ENCODE data around the gene ITFG2. TPM values are rescaled to one million over a fixed set of nuclear protein-coding genes. Genes with fewer than 3 reads are reported as not detected.

Gene ITFG2
- total and polyA plus RNA-seq, 9 of the 15 experiments (the other 6 are each of a cell fraction or from before 2014, with no cell fraction given): 15.0 to 22.8 (median 19.4) TPM

DNA sequence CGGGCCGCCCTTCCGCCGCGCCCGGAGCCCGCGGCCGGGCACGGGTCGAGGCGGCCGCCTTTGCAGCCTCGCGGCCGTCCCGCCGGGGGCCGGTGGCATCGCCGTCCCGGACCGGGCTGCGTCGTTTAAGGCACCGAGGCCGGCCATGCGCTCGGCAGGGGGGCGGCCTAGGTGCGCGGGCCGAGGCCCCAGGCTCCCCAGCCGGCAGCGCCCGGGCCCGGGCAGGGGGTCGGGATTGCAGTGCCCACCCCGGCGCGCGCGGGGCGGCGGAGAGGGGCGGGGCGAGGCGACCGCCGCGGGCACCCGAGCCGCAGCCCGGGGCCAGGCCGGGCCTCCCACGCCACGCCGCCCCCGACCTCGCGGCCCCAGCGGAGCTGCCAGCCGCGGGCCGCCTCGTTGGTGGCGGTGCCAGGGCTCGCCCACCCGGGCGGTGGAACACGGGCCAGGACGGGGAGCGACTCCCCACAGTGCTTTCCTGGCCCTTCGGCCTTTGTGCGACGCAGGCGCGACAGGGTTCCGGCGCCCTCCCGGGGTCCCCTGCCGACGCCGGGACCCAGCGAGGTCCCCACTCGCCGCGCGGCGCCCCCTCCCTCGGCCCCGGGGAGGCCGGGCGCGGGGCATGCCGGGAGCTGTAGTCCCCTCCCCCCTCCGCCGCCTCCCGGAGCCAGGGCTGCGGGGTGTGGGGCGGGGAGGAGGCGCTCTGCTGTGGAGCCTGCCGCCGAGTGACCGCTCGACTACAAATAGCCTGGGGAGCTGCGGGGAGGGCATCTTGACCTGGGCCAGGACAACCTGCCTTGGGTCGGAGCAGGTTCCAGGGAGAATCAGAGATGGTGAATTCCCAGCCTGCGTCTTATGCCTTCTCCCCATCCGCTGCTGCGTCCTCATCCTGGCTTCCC is 16.9 kb upstream of the ITFG2 start (continued):
- TF ChIP-seq, protein P1, sequence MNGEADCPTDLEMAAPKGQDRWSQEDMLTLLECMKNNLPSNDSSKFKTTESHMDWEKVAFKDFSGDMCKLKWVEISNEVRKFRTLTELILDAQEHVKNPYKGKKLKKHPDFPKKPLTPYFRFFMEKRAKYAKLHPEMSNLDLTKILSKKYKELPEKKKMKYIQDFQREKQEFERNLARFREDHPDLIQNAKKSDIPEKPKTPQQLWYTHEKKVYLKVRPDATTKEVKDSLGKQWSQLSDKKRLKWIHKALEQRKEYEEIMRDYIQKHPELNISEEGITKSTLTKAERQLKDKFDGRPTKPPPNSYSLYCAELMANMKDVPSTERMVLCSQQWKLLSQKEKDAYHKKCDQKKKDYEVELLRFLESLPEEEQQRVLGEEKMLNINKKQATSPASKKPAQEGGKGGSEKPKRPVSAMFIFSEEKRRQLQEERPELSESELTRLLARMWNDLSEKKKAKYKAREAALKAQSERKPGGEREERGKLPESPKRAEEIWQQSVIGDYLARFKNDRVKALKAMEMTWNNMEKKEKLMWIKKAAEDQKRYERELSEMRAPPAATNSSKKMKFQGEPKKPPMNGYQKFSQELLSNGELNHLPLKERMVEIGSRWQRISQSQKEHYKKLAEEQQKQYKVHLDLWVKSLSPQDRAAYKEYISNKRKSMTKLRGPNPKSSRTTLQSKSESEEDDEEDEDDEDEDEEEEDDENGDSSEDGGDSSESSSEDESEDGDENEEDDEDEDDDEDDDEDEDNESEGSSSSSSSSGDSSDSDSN (IDR thresholded peaks at IDR 0.05; ENCODE audit: borderline replicate concordance in 1 of 2, low read depth in 2 of 2, low read length in 2 of 2): no peak
- TF ChIP-seq RCOR1 (IDR thresholded peaks at IDR 0.05; ENCODE audit: borderline replicate concordance in 1 of 2, low read depth in 2 of 2, low read length in 2 of 2) (no peak), ZNF143 (CRISPR knock-in tag; IDR thresholded peaks at IDR 0.05) (peak; percentile 80), GATAD2A (IDR thresholded peaks at IDR 0.05) (no peak), ZNF444 (CRISPR knock-in tag; IDR thresholded peaks at IDR 0.05) (no peak), NR2C2 (CRISPR knock-in tag; IDR thresholded peaks at IDR 0.05) (no peak), NR2C2 (tag; IDR thresholded peaks at IDR 0.05) (peak; percentile 36; the same call in 1 of the 2 replicates), MEIS2 (IDR thresholded peaks at IDR 0.05; ENCODE audit: partially characterized antibody) (no peak), MIER1 (IDR thresholded peaks at IDR 0.05; ENCODE audit: low read depth) (no peak), POLR2AphosphoS2 (IDR thresholded peaks at IDR 0.05; ENCODE audit: low read length) (no peak), PPARD (CRISPR knock-in tag; IDR thresholded peaks at IDR 0.05) (no peak), MCM2 (IDR thresholded peaks at IDR 0.05; ENCODE audit: low read depth) (no peak), MAZ (CRISPR knock-in tag; conservative IDR thresholded peaks at IDR 0.05 in 1 of 2, IDR thresholded peaks at IDR 0.05 in 1 of 2) (peak; percentile 91 to 96), MCM7 (IDR thresholded peaks at IDR 0.05) (no peak)
- TF ChIP-seq, protein P2, sequence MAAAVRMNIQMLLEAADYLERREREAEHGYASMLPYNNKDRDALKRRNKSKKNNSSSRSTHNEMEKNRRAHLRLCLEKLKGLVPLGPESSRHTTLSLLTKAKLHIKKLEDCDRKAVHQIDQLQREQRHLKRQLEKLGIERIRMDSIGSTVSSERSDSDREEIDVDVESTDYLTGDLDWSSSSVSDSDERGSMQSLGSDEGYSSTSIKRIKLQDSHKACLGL (CRISPR knock-in tag; IDR thresholded peaks at IDR 0.05; ENCODE audit: borderline replicate concordance, poor library complexity, severe bottlenecking): no peak
- TF ChIP-seq, protein P3, sequence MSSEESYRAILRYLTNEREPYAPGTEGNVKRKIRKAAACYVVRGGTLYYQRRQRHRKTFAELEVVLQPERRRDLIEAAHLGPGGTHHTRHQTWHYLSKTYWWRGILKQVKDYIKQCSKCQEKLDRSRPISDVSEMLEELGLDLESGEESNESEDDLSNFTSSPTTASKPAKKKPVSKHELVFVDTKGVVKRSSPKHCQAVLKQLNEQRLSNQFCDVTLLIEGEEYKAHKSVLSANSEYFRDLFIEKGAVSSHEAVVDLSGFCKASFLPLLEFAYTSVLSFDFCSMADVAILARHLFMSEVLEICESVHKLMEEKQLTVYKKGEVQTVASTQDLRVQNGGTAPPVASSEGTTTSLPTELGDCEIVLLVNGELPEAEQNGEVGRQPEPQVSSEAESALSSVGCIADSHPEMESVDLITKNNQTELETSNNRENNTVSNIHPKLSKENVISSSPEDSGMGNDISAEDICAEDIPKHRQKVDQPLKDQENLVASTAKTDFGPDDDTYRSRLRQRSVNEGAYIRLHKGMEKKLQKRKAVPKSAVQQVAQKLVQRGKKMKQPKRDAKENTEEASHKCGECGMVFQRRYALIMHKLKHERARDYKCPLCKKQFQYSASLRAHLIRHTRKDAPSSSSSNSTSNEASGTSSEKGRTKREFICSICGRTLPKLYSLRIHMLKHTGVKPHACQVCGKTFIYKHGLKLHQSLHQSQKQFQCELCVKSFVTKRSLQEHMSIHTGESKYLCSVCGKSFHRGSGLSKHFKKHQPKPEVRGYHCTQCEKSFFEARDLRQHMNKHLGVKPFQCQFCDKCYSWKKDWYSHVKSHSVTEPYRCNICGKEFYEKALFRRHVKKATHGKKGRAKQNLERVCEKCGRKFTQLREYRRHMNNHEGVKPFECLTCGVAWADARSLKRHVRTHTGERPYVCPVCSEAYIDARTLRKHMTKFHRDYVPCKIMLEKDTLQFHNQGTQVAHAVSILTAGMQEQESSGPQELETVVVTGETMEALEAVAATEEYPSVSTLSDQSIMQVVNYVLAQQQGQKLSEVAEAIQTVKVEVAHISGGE (CRISPR knock-in tag; IDR thresholded peaks at IDR 0.05): peak in 2 of 3 experiments; percentile 35 to 57; a peak in 1 of 6 replicates
- TF ChIP-seq, protein P4, sequence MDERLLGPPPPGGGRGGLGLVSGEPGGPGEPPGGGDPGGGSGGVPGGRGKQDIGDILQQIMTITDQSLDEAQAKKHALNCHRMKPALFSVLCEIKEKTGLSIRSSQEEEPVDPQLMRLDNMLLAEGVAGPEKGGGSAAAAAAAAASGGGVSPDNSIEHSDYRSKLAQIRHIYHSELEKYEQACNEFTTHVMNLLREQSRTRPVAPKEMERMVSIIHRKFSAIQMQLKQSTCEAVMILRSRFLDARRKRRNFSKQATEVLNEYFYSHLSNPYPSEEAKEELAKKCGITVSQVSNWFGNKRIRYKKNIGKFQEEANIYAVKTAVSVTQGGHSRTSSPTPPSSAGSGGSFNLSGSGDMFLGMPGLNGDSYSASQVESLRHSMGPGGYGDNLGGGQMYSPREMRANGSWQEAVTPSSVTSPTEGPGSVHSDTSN (CRISPR knock-in tag; IDR thresholded peaks at IDR 0.05; ENCODE audit: low read depth): no peak
- TF ChIP-seq, protein P4 (tag; conservative IDR thresholded peaks at IDR 0.05; ENCODE audit: low read depth): no peak

Data from K562 (cell line).